Stimulated activated CD4-positive, alpha-beta T cell treated with anti-CD3 and anti-CD28 coated beads, TNF-alpha, amount 100 ng/mL, for 24 hours (primary cell): ENCODE data around the gene HYDIN.
"Not testable (repeated sequence)": the region's sequence is repeated elsewhere in the genome, so short reads cannot be mapped to it uniquely, and the experiment has no call there.

Experiments used
- DNase-seq, 3 experiments: peaks; one replicate each; pipeline ENCODE4 v3.0.0-alpha.2; 2020; ENCODE audit warnings: low read depth in 3 of 3

HYDIN gene

DNA sequence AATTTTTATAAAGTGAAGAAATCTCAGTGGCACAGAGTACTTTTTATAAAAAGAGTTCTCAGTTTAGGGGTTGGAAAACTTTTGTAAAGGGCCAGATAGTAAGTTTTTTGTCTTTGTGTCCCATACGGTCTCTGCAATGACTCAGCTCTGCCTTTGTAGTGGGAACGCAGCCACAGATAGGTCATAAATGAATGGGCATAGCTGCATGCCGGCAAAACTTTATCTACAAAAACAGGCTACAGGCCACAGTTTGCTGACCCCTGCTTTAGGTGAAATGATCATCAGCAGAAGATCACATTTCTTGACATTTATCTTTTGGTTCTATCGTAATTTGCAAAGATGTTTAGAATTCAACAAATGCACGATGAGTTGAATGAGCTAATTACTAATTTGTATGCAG lies 365.8 kb downstream of the HYDIN start:
- not testable (repeated sequence) for DNase-seq

DNA sequence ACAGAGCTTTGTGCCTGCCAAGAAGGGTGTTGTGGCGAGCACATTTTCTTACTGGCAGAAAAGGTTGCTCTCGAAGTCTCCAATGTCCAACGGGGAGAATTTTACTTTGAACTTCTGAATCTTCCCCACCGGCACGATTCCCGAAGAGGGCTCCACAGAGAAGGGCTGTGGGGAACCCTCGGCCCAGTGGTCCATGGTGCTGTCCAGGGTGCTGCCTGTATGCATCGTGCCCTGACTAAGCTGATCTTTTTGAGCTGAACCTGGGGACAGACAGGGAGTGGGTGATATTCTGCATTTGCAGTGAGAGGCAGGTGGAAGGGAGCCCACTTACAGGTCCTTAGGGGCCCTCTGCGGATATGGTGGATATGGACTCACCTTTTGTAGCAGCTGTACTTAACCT lies 368.5 kb downstream of the HYDIN start:
- DNase-seq = not testable (repeated sequence)

DNA sequence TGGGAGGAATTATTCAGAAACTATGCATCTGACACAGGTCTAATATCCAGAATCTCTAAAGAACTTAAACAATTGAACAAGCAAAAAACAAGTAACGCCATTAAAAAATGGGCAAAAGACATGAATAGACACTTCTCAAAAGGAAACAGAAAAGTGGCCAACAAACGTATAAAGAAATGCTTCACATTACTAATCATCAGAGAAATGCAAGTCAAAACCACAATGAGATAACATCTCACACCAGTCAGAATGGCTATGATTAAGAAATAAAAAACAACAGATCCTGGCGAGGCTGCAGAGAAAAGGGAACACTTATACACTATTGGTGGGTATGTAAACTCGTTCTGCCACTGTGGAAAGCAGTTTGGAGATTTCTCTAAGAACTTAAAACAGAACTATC lies 379.2 kb downstream of the HYDIN start:
- DNase-seq = not testable (repeated sequence)

DNA sequence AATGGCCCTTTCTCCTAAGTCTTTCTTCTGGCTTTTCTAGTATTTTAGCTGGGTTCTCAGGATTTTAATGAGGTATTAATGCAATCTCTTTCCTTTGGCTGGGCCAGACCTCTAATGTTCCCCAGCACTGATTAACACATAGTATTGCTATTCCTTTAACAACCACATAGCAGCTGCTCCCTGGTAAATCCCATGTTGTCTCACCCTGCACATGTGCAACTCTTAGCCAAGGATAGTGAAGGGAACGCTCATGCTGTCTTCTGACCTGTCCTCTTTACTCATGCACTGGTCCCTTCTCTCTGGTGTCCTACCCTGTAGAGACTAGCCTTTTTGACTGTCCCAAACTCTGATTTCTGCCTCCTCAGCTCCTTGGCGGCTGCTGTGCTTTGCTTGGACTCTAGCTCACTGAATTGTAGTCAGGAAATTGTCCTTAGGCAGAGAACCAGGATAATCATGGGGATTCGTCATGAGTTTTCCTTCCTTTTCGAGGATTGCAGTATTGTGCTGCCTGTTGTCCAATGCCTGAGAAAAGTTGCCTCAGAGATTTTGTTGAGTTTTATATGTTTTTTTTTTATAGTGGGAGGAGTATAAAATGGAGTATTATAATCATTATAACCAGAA lies 406.9 kb downstream of the HYDIN start:
- DNase-seq = not testable (repeated sequence)

DNA sequence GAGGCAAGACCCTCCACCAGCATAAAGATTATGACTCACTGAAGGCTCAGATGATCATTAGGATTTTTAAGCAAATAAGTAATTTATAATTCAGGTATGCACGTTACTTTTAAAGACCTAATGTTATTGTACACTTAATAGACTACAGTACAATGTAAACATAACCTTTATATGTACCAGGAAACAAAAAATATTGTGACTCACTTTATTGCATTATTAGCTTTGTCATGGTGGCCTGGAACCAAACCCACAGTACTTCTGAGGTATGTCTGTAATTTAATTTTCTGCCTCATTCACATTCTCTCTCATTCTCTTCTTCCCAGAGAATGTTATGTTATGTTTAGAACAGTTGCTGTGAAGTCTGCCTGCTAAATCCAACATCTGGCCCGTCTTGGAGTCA lies 407.8 kb downstream of the HYDIN start:
- DNase-seq = not testable (repeated sequence)

DNA sequence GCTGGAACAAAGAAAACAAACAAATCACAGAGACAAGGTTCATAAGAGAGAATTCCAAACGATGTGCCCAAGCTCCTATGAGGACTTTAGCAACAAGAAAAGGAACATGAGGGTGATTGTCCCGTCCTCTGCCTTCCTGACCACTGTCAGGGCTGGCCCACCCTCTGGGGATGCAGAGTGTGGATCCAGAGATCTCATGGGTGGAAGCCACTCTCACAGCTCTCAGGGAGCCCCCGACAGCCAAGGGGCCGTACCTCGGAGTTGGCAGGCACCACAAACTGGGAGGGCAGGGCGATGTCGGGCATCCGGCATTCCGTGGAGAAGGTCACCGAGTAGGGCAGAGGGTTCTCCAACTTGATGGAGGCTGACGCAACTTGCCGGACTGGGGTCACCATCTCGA lies 412.4 kb downstream of the HYDIN start:
- not testable (repeated sequence) for DNase-seq

DNA sequence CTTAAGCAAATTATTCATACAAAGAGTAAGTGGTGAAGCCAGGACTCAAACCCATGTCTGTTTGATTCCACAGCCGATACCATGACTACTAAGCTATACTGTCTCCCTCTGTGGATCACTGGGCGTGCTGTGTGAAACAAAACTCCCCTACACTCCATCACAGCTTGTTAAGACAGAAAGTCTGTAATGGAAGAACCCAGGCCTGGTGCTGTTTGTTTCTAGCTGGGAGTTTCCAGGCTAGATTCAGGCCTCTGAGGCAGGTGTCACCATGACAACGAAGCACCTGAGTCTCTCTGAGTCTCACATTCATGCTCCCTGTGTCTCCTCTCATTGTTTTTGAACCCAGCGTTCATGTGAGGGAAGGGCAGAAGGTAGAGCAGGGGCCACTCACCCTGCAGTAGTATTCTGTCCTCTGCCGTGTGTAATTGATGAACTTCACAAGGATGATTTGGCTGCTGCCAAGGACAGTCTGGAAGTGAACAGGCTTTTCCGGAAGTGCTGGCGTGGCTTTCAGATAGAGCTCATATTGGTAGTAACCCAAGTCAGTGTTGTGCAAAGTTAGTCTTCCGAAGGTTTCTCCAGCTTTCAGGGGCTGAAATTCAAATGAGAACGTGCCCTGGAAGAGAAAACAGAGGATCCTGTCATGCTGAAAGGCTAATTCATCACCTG lies 421.0 kb downstream of the HYDIN start:
- no peak for DNase-seq

DNA sequence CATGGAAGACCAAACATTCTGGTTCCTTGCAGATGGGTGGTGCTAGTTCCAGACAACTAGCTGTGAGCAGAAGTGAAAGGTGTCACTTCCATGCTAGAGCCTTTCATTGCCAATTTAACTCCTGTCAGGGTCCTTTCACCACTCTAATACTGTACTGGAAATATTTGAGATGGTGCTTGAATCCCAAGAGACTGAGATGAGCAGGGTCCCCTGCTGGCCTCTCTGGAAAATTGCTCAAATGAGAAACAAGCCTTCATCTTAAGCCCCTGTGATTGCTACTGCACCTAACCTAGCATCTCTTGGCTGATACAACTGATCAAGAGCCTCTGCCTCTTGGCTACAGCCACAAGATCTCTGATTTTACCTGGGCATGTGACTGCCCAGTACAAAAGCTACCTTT lies 422.2 kb downstream of the HYDIN start:
- no peak for DNase-seq

DNA sequence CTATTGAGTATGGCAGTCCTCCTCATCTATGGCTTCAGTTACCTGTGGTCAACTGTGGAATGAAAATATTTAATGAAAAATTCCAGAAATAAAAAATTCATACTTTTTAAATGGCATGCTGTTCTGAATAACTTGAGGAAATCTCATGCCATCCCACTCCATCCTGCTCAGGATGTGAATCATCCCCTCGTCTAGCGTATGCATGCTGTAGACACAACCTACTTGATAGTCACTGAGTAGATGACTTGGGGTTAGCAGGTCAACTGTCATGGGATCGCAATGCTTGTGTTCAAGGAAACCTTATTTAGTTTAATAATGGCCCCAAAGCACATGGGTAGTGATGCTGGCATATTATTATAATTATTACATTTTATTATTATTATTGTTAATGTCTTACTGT lies 424.7 kb downstream of the HYDIN start:
- no peak for DNase-seq

DNA sequence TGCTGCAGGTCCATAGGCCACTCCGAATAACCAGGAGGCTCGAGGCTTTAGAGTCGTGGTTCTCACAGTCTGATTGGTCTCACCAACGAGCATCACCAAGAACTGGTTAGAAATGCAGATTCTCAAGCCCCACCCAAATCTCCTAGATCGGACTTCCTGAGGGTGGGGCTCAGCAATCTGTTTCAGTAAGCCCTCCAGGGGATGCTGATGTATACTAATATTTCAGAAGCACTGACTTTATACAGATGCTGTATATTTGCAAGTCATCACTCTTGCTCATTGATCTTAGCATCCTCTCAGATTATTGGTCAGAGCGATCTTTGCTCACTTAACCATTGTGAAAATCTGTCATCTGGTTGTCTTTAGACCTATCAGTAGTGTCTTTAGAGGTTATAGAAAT lies 425.1 kb downstream of the HYDIN start:
- no peak for DNase-seq

DNA sequence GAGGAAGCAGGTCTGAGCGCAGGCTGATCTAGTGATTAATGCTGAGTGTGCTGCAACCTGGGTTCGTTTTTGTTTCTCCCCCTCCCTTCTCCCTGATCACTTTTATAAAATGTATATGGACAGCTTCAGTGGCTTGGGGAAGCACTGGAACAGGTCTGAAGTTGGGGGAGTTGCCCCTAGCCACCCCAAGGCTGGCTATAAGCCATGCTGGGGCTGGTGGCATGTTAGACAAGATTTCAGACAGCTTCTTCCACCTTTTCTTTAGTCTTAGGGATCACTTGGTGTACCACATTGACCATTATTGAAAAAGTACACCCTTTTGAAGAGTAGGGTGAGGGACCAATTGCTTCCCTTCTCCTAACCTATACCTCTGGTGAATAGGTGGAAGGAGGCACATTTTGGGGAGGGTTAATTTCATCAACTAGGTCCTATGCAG lies 425.8 kb downstream of the HYDIN start:
- DNase-seq = no peak

DNA sequence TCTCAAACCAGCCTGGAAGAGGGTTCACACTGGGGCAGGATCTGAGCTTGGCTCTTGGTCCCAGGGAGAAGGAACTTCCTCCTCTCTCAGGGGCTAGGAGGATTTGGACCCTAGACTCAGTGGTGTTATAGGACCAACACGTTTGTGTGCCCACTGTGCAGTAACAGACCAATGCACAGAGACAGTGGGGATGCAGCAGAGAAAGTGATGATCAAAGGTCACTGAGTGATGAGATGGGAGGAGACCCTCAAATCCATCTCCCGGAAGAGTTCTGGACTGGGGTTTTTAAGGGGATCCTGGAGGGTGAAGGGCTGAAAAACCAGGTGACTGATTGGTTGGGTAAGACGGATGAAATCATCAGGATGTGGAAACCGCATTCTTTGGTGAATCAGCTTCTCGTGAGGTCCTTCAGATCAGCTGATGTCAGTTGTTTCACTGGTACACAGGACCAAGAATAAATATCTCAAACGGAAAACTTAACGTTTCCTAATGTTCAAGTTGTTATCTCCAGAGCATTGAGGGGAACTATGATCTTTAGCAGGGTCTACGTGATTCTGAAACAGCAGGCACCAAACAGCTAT lies 426.3 kb downstream of the HYDIN start:
- no peak for DNase-seq

DNA sequence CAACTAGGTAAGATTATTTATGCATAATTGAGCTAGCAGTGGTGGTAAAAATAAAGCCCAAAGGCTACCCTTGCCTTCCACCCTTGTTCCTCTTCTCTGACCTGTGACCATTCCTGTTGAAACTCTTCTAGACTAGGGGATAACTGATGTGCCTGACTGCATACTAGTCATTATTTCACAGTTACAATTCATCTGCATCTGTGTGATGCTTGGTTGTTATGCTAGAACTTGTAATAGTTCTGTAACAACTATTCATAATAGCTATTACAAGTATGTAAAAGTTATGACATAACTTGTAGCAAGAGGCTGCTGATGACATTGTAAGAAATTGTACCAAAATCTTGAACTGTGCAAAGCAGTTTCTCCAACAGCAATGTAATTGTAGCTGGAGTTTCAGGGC lies 427.2 kb downstream of the HYDIN start:
- DNase-seq = no peak

DNA sequence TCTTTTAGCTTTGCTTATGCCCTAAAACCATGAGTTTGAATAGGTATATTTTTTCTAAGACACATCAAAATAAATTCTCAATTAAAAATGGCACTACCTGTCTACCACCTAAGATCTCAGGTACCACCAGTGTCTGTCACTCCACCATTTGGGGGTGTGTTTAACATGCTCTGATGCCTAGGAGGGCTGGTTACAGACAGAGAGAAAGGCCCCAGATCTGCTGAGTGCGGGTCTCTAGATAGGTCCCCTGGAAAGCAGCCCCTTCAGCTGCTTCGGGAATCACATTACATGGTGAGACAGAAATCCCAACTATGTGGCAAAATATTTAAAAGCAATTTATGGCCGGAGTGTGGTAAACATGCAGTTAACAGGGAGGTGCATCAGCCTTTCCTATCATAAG lies 428.9 kb downstream of the HYDIN start:
- DNase-seq = no peak

DNA sequence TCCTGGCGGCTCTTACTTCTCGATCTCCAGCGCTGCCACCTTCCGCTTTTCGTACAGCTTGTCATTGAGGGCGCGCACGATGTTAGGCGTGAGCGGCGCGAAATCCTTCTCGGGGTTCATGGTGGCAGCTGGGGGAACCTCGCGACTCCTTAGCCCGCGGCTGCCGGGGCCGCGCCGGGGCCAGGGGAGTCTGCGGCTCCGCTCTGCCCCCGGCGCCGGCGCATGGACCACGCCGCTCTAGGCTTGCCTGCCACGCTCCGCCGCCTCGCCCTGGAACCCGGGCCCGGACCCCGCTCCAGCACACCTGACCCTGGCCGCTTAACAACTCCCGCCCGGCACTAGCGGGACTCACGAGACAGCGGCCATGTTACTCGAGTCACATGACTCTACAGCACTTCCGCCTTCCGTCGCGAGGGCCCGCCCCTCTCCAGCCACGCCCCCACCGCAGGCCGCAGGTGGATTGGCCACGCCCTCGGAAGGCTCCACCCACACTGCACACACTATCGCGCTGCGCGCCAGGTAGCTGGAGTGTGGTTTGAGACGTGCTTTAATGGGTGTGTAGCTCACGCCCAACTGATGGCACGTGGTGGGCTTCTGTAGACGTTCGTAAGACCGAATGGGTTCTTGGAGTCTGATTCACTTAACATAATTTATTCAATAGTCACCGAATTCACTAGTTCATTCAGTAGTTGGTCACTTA lies 429.6 kb downstream of the HYDIN start, which contains the start of gene VAC14:
Gene VAC14 (minus strand): TSS at position 378 of the 700 bp plus-strand sequence. CDS start 258 bp downstream, at position 120.
- DNase-seq = peak; percentile 93 to 96 (median 95)

DNA sequence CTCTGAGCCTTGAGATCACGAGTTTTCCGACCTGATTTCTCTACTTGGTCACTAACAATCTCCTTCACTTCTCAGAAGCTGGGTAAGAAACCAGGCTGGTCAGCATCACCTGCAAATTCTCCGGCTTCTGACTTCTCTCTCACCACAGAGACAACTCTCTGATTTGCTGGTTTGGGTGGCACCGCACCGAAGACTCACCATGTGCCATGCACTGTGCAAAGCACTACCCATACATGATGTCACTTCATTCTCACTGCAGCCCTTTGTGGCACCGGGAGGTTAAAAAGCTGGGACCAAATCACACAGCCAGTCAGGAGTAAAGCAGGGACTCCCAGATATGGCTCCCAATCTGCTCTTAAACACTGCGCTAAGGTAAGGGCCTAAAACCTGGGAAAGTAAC lies 430.2 kb downstream of the HYDIN start:
- no peak for DNase-seq

DNA sequence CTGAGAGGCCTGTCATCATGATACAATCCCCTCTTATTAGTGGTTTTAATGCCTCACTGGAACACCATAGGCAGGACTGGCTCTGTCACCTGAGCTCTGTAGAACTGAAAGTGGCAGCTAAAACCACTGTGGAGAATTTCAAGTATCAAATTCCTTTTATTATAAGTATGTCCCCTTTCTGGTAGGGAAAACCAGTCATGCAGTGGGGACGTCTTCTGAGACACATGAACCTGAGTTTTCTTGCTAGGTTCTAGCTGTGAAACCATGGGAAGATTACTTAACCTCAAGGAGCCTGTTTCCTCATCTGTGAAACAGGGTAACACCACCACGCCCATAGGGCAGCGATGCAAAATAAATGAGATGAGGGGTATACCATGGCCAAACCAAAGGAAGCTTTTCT lies 434.2 kb downstream of the HYDIN start:
- DNase-seq = no peak

DNA sequence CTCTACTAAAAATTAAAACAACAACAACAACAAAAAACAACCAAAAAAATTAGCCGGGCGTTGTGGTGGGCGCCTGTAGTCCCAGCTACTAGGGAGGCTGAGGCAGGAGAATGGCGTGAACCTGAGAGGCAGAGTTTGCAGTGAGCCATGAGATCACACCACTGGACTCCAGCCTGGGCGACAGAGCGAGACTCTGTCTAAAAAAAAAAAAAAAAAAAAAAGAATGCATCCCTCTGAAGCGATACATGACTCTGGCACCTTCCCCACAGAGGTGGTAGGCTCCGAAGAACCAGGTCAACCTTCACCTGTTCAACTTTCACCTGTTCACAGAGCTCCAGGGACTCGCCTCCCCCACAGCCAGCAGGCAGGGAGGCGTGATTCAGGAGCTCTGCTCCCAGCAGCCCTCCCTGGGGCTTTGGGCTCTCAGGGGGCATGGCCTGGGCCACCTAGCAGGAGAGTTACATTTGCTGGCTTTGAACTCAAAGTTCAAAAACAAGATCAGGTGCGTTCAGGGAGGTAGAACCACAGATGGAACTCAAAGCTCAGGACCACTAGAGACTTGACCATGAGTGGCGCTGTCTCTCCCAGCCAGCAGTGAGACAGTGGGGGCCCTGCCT lies 435.1 kb downstream of the HYDIN start:
- DNase-seq = no peak

DNA sequence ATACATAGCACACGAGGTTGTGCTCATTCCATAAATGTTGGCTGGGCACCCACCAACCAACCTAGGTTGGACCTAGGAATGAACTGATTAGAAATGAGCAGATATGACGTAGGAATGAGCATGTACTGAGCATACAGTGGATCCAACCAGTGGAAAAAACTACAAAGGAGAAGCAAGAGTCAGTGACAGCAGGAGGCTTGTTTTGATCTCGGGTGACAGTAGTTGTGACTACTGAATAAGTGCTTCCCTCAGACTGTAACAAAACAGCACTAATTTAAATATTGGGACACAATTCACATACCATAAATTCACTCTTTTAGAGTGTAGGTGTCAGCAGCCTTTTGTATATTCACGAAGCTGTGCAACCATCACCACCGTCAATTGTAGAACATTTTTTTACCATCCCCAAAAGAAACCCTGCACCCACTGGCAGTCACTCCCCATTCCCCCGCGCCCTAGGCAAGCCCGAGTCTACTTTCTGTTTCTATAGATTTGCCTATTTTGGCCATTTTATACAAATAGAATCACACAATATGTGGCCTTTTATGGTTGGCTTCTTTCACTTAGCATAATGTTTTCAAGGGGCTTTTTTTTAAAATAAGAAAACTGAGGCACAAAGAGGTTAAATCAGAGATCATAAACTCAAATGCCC lies 436.5 kb downstream of the HYDIN start:
- DNase-seq = no peak

DNA sequence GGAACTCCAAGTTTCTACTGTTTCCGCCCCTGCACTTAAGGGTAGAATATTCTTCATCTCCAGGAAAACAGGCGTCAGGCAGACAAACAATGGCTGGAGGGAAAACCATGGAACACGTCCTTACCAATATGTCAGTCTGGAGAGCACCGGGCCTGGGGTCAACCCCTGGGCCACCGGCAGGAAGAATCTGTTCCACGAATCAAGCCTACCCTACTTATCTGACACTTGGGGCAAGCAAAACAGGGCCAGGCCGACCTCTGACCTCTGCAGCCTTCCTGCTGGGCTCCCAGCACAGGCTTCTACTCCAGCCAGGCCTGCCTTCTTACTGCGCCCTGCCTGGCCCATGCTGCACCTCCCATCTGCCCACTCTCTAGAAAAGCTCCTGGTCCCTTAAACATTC lies 439.7 kb downstream of the HYDIN start:
- no peak for DNase-seq

DNA sequence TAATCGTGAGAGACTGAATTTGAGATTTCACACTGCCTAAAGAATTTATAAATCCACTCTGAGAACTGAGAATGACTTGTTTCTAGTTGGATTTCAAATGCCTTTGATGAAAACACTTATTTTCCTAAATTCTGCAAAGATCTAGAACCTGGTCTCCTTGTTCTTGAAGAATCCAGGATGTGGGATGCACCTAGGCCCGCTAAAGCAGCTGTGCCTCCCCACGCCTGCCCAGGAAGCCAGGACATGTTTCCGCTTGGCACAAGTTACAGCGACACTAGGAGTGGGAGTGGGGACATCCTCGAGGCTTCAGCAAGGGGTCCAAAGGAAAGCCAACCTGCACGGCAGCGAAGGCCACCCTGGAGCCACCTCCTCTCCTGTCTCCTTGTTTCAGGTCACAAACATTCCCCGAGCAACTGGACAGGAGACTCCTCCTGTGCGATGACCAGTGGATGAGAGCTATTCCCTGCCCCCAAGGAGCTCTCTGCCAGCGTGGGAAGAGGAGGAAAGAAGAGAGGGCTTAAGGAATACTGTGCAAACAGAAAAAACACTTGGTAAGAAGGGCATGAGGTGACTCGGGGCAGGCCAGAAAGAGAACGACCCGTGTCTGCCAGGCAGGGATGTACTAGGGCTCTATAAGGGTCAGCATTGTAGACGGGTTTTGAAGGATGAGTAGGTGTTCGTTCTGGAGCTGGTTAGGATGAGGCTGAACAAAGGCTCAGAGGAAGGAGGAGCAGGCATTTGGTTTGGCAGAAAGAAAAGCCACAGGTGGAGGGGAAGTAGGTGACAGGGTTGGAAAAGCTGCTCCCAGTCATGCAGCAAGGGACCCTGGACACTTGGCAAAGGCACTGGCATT lies 440.7 kb downstream of the HYDIN start:
- no peak for DNase-seq
